Endothelial cell of umbilical vein (primary cell): ENCODE data around the gene HMG20A.

Source experiments
- CTCF ChIP-seq, 2 donors: IDR thresholded peaks; 1 replicate in 1 of 2; 2 replicates in 1 of 2; pipeline ENCODE4 v1.5.1; 2011; ENCODE audit warnings: low read length in 2 of 2, mild to moderate bottlenecking in 2 of 2, moderate library complexity in 2 of 2, control low read depth in 1 of 2, inconsistent platforms in 1 of 2, low read depth in 1 of 2; ENCODE audit not compliant: insufficient read depth in 1 of 2; ENCODE audit errors: extremely low read depth in 1 of 2
- EZH2 ChIP-seq: IDR thresholded peaks from 2 replicates; pipeline ENCODE4 v1.6.1; 2012; ENCODE audit warnings: borderline replicate concordance, low read depth, mild to moderate bottlenecking, moderate library complexity, low read length, inconsistent platforms; ENCODE audit not compliant: severe bottlenecking
- FOS ChIP-seq: IDR thresholded peaks from 2 replicates; pipeline ENCODE4 v1.6.1; 2011; ENCODE audit warnings: mild to moderate bottlenecking, low read length, moderate library complexity, borderline replicate concordance; ENCODE audit not compliant: insufficient read depth
- MAX ChIP-seq: IDR thresholded peaks from 2 replicates; pipeline ENCODE4 v1.6.1; 2011; ENCODE audit not compliant: insufficient read depth, insufficient read length
- MYC ChIP-seq: IDR thresholded peaks from one replicate; pipeline ENCODE4 v1.6.1; 2011; ENCODE audit warnings: mild to moderate bottlenecking, low read depth, low read length
- POLR2A ChIP-seq: IDR thresholded peaks from 2 replicates; pipeline ENCODE4 v1.6.1; 2012; ENCODE audit warnings: low read depth, mild to moderate bottlenecking, control low read depth, low read length
- POLR2AphosphoS5 ChIP-seq: IDR thresholded peaks from 2 replicates; pipeline ENCODE4 v1.6.1; 2012; ENCODE audit warnings: low read depth, mild to moderate bottlenecking, control low read depth, low read length, moderate library complexity; ENCODE audit not compliant: insufficient read depth

- TF ChIP-seq POLR2A, result no peak
- no peak for TF ChIP-seq EZH2
- no peak for TF ChIP-seq MAX
- no peak for TF ChIP-seq CTCF (IDR thresholded peaks at IDR 0.05; ENCODE audit: extremely low read depth in 1 of 2, insufficient read depth in 1 of 2, low read depth in 1 of 2, low read length in 2 of 2)
- no peak for TF ChIP-seq MYC
- TF ChIP-seq POLR2AphosphoS5, result no peak
- TF ChIP-seq FOS, result no peak
Observed at GRCh38 chr15:77525907-77526594, 105.4 kb downstream of the HMG20A start.
